HEK293 (cell line): ENCODE results near the gene SOCS4.
A peak's percentile ranks its signal among the peaks of the same experiment; 100 is the strongest.

Experiments used
- CTCF ChIA-PET: fragments of 350-600 bp; formaldehyde crosslinking; extraction: SDS; loops from one replicate; lab custom pipeline; 2021; ENCODE audit warnings: antibody characterized with exemption; lab: Yijun Ruan, JAX
- POLR2A ChIA-PET: fragments of 300-600 bp; formaldehyde crosslinking; extraction: SDS; loops from one replicate; lab custom pipeline; 2020; ENCODE audit warnings: antibody characterized with exemption, inconsistent platforms; lab: Yijun Ruan, JAX
- H3K27ac ChIP-seq: fragments of 200-500 bp; sonication (Bioruptor generic); 2 replicates; pipeline ENCODE4 v1.5.1; 2014; ENCODE audit warnings: low read depth, low read length, control low read depth, inconsistent platforms; ENCODE audit errors: extremely low read depth
- H3K36me3 ChIP-seq, 2 experiments: fragments of 200-500 bp in 1 of 2; sonication (Bioruptor generic) in 1 of 2; 1 replicate in 1 of 2; 2 replicates in 1 of 2; pipeline ENCODE4 v1.5.1; 2014 to 2017; ENCODE audit warnings: inconsistent platforms in 2 of 2, low read length in 2 of 2; ENCODE audit not compliant: control insufficient read depth in 2 of 2, insufficient read depth in 1 of 2
- H3K4me1 ChIP-seq: fragments of 200-500 bp; sonication (Bioruptor generic); 2 replicates; pipeline ENCODE4 v1.5.1; 2014; ENCODE audit warnings: mild to moderate bottlenecking, low read length, inconsistent platforms; ENCODE audit not compliant: control insufficient read depth, insufficient read depth
- H3K4me3 ChIP-seq: 2 replicates; pipeline ENCODE4 v1.5.1; 2011; ENCODE audit warnings: low read depth, mild to moderate bottlenecking, control low read depth, low read length, moderate library complexity
- H3K9me3 ChIP-seq: fragments of 200-500 bp; sonication (Bioruptor generic); 2 replicates; pipeline ENCODE4 v1.5.1; 2014; ENCODE audit warnings: low read depth, low read length, inconsistent platforms; ENCODE audit not compliant: control insufficient read depth, insufficient read depth
- KLF8 ChIP-seq: fragments of 450-650 bp; formaldehyde crosslinking; IDR thresholded peaks from 2 replicates; pipeline ENCODE4 v1.5.1; 2016; ENCODE audit warnings: missing biosample characterization, missing genetic modification characterization
- PRDM1 ChIP-seq: fragments of 450-650 bp; formaldehyde crosslinking; IDR thresholded peaks from 2 replicates; pipeline ENCODE4; 2016; ENCODE audit warnings: missing biosample characterization, missing genetic modification characterization
- SCRT2 ChIP-seq: fragments of 450-650 bp; formaldehyde crosslinking; IDR thresholded peaks from 2 replicates; pipeline ENCODE4 v1.5.1; 2016; ENCODE audit warnings: missing biosample characterization, missing genetic modification characterization
- SETDB1 ChIP-seq: IDR thresholded peaks from one replicate; pipeline ENCODE4 v1.6.1; 2017; ENCODE audit warnings: mild to moderate bottlenecking, low read length, moderate library complexity, mixed read lengths; ENCODE audit not compliant: insufficient read length
- TRIM28 ChIP-seq: IDR thresholded peaks from 2 replicates; pipeline ENCODE4 v1.6.1; 2011; ENCODE audit warnings: low read length, control low read depth, borderline replicate concordance
- ZBTB17 ChIP-seq: fragments of 450-650 bp; formaldehyde crosslinking; IDR thresholded peaks from 2 replicates; pipeline ENCODE4 v1.5.1; 2016; ENCODE audit warnings: missing biosample characterization, missing genetic modification characterization
- ZFHX2 ChIP-seq: fragments of 450-650 bp; formaldehyde crosslinking; conservative IDR thresholded peaks from 2 replicates; pipeline ENCODE4 v1.5.1; 2016; ENCODE audit warnings: missing biosample characterization, missing genetic modification characterization
- ZFP37 ChIP-seq: fragments of 450-650 bp; formaldehyde crosslinking; IDR thresholded peaks from 2 replicates; pipeline ENCODE4 v1.5.1; 2016; ENCODE audit warnings: missing biosample characterization, missing genetic modification characterization
- ZNF10 ChIP-seq: fragments of 450-650 bp; formaldehyde crosslinking; IDR thresholded peaks from 2 replicates; pipeline ENCODE4 v1.5.1; 2017; ENCODE audit warnings: missing biosample characterization, missing genetic modification characterization
- ZNF121 ChIP-seq: fragments of 450-650 bp; formaldehyde crosslinking; IDR thresholded peaks from 2 replicates; pipeline ENCODE4 v1.5.1; 2016; ENCODE audit warnings: missing biosample characterization, missing genetic modification characterization
- ZNF138 ChIP-seq: fragments of 450-650 bp; formaldehyde crosslinking; IDR thresholded peaks from 2 replicates; pipeline ENCODE4 v1.5.1; 2016; ENCODE audit warnings: missing biosample characterization, missing genetic modification characterization, borderline replicate concordance
- ZNF335 ChIP-seq: fragments of 450-650 bp; formaldehyde crosslinking; conservative IDR thresholded peaks from 2 replicates; pipeline ENCODE4 v1.5.1; 2016; ENCODE audit warnings: missing biosample characterization, missing genetic modification characterization
- ZNF449 ChIP-seq: fragments of 450-650 bp; formaldehyde crosslinking; IDR thresholded peaks from 2 replicates; pipeline ENCODE4 v1.5.1; 2017; ENCODE audit warnings: missing biosample characterization, mild to moderate bottlenecking, missing genetic modification characterization, moderate library complexity
- ZNF530 ChIP-seq: fragments of 450-650 bp; formaldehyde crosslinking; IDR thresholded peaks from 2 replicates; pipeline ENCODE4 v1.5.1; 2016; ENCODE audit warnings: low read depth, missing biosample characterization, missing genetic modification characterization
- ZNF600 ChIP-seq: fragments of 450-650 bp; formaldehyde crosslinking; IDR thresholded peaks from 2 replicates; pipeline ENCODE4 v1.5.1; 2016; ENCODE audit warnings: missing biosample characterization, missing genetic modification characterization
- ZNF768 ChIP-seq: fragments of 450-650 bp; formaldehyde crosslinking; IDR thresholded peaks from 2 replicates; pipeline ENCODE4 v1.5.1; 2018; ENCODE audit warnings: missing biosample characterization, mild to moderate bottlenecking, missing genetic modification characterization
- ZNF776 ChIP-seq: fragments of 450-650 bp; formaldehyde crosslinking; IDR thresholded peaks from 2 replicates; pipeline ENCODE4 v1.5.0; 2017; ENCODE audit warnings: missing biosample characterization, missing genetic modification characterization, borderline replicate concordance
- ZSCAN16 ChIP-seq: fragments of 450-650 bp; formaldehyde crosslinking; IDR thresholded peaks from 2 replicates; pipeline ENCODE4 v1.5.1; 2016; ENCODE audit warnings: missing biosample characterization, missing genetic modification characterization
- ZSCAN30 ChIP-seq: fragments of 450-650 bp; IDR thresholded peaks from 2 replicates; pipeline ENCODE4 v1.5.1; 2018; ENCODE audit warnings: missing biosample characterization, mild to moderate bottlenecking, missing genetic modification characterization, moderate library complexity

SOCS4 gene

GRCh38 chr14:55070981-55071411, 44.0 kb downstream of the SOCS4 start:
- peaks cover 8 to 13% of the 10 kb centered on the region in 2 experiments for H3K36me3 ChIP-seq
- no peak overlapping the region for H3K4me3 ChIP-seq
- H3K9me3 ChIP-seq, result no peaks in the 10 kb centered on the region
- POLR2A ChIA-PET, result interaction anchor here (1.1 kb wide), 1 partner anchor 19 kb away, joined by 3 read pairs; the partner anchor contains the start of gene MAPK1IP1L
- H3K4me1 ChIP-seq, result no peaks in the 10 kb centered on the region
- CTCF ChIA-PET, result no interaction called here
- no peak overlapping the region for H3K27ac ChIP-seq
- TF ChIP-seq ZNF449 (tag by site-specific recombination) (no peak), ZNF121 (peak; percentile 99), ZNF776 (tag by site-specific recombination) (no peak), ZSCAN30 (tag by site-specific recombination) (0 out of 2 replicates have a peak, but pooled peaks have one; percentile 14)
- TF ChIP-seq, all 188 proteins: peak for 2

GRCh38 chr14:55071870-55072640, 45.0 kb downstream of the SOCS4 start:
- no peaks in the 10 kb centered on the region for H3K9me3 ChIP-seq
- H3K4me3 ChIP-seq, result no peak overlapping the region
- peaks cover 0 to 6% of the 10 kb centered on the region in 2 experiments for H3K36me3 ChIP-seq
- H3K27ac ChIP-seq, result no peak overlapping the region
- CTCF ChIA-PET, result interaction anchor here (0.6 to 0.7 kb wide), 3 partner anchors 21 to 249 kb away, joined by 3 to 5 read pairs (median 4); partner anchors contain the start of gene MAPK1IP1L
- POLR2A ChIA-PET, result interaction anchor here (0.6 to 1.0 kb wide), 2 partner anchors 21 to 1641 kb away, joined by 3 to 6 read pairs; partner anchors contain the start of gene MAPK1IP1L
- no peaks in the 10 kb centered on the region for H3K4me1 ChIP-seq
- TF ChIP-seq ZNF530, result no peak
- TF ChIP-seq PRDM1 (tag by site-specific recombination), result 0 out of 2 replicates have a peak, but pooled peaks have one; percentile 7
- TF ChIP-seq ZNF335, result no peak
- TF ChIP-seq ZNF10 (tag by site-specific recombination), result peak; percentile 95
- TF ChIP-seq KLF8 (tag by site-specific recombination), result no peak
- TF ChIP-seq ZNF600 (tag by site-specific recombination), result peak; percentile 72

GRCh38 chr14:55073856-55074255, 46.8 kb downstream of the SOCS4 start:
- no peak overlapping the region for H3K4me3 ChIP-seq
- CTCF ChIA-PET, result interaction anchor here (0.6 kb wide), 1 partner anchor 9 kb away, joined by 3 read pairs; no protein-coding TSS in a partner anchor
- POLR2A ChIA-PET, result interaction anchor here (1.0 kb wide), 1 partner anchor 14 kb away, joined by 4 read pairs; no protein-coding TSS in a partner anchor
- TF ChIP-seq ZNF768 (tag by site-specific recombination) (no peak), ZNF10 (tag by site-specific recombination) (no peak)
- H3K9me3 ChIP-seq, result no peaks in the 10 kb centered on the region
- no peaks in the 10 kb centered on the region for H3K4me1 ChIP-seq
- H3K36me3 ChIP-seq, result no peaks in the 10 kb centered on the region; a peak in 1 of 3 replicates
- no peak overlapping the region for H3K27ac ChIP-seq

GRCh38 chr14:55074662-55075061, 47.6 kb downstream of the SOCS4 start:
- Histone ChIP-seq H3K4me1 (no peaks in the 10 kb centered on the region), H3K36me3 (no peaks in the 10 kb centered on the region)
- TF ChIP-seq TRIM28, result 0 out of 2 replicates have a peak, but pooled peaks have one; percentile 44
- TF ChIP-seq SETDB1, result peak; percentile 7
- no peak for TF ChIP-seq ZSCAN30 (tag by site-specific recombination)
- TF ChIP-seq ZNF138 (tag by site-specific recombination), result no peak
- no peak for TF ChIP-seq ZNF768 (tag by site-specific recombination)
- TF ChIP-seq SCRT2 (tag by site-specific recombination), result peak; percentile 45
- TF ChIP-seq ZFP37, result no peak
- TF ChIP-seq ZBTB17, result 0 out of 2 replicates have a peak, but pooled peaks have one; percentile 50
- TF ChIP-seq ZSCAN16 (tag by site-specific recombination), result no peak
- no peak for TF ChIP-seq ZFHX2 (tag by site-specific recombination)
- TF ChIP-seq, all 188 proteins: peak for 4
- Histone ChIP-seq H3K9me3 (no peaks in the 10 kb centered on the region), H3K4me3 (no peak overlapping the region), H3K27ac (no peak overlapping the region)
- ChIA-PET CTCF (no interaction called here), POLR2A (no interaction called here)
